Parathyroid adenoma (tissue), 2 donors: ENCODE data around the gene ERV3-1.

ENCODE experiments used
- H2AFZ ChIP-seq: fragments of 300-600 bp; sonication (generic); one replicate; pipeline ENCODE4 v1.7.0; 2017; ENCODE audit warnings: antibody characterized with exemption, mild to moderate bottlenecking
- H3K27ac ChIP-seq: fragments of 300-600 bp; sonication (generic); one replicate; pipeline ENCODE4 v1.7.0; 2017
- H3K27me3 ChIP-seq: fragments of 300-600 bp; sonication (generic); one replicate; pipeline ENCODE4 v1.7.0; 2017; ENCODE audit warnings: low read length; ENCODE audit not compliant: control insufficient read depth, insufficient read depth
- H3K36me3 ChIP-seq: fragments of 300-600 bp; sonication (generic); one replicate; pipeline ENCODE4 v1.7.0; 2017; ENCODE audit warnings: low read length; ENCODE audit not compliant: control insufficient read depth, insufficient read depth
- H3K4me1 ChIP-seq: fragments of 300-600 bp; sonication (generic); one replicate; pipeline ENCODE4 v1.7.0; 2017; ENCODE audit warnings: control low read depth
- H3K4me2 ChIP-seq: fragments of 300-600 bp; sonication (generic); one replicate; pipeline ENCODE4 v1.7.0; 2017; ENCODE audit warnings: low read length
- H3K4me3 ChIP-seq: fragments of 300-600 bp; sonication (generic); one replicate; pipeline ENCODE4 v1.7.0; 2017; ENCODE audit warnings: low read depth, low read length
- H3K79me2 ChIP-seq: fragments of 300-600 bp; sonication (generic); one replicate; pipeline ENCODE4 v1.7.0; 2017; ENCODE audit warnings: control low read depth
- H3K9ac ChIP-seq: fragments of 300-600 bp; sonication (generic); one replicate; pipeline ENCODE4 v1.7.0; 2017; ENCODE audit warnings: mild to moderate bottlenecking
- H3K9me3 ChIP-seq: fragments of 300-600 bp; sonication (generic); one replicate; pipeline ENCODE4 v1.7.0; 2017; ENCODE audit warnings: low read length; ENCODE audit not compliant: control insufficient read depth
- CTCF ChIP-seq: fragments of 300-600 bp; sonication (generic); IDR thresholded peaks from one replicate; pipeline ENCODE4 v1.7.0; 2017; ENCODE audit warnings: antibody characterized with exemption, mild to moderate bottlenecking
- donor health status: primary hyperparathyroidism.

Gene ERV3-1

GRCh38 chr7:64998865-64999164 is 7.7 kb downstream of the ERV3-1 start:
- Histone ChIP-seq H3K36me3 (no peaks in the 10 kb centered on the region), H2AFZ (no peak overlapping the region), H3K27me3 (no peaks in the 10 kb centered on the region), H3K4me1 (peaks cover 21% of the 10 kb centered on the region), H3K79me2 (peaks cover 13% of the 10 kb centered on the region), H3K9ac (no peak overlapping the region), H3K4me2 (no peak overlapping the region), H3K4me3 (no peak overlapping the region), H3K9me3 (no peaks in the 10 kb centered on the region), H3K27ac (peak overlapping the region; percentile 85)
- no peak for TF ChIP-seq CTCF

DNA sequence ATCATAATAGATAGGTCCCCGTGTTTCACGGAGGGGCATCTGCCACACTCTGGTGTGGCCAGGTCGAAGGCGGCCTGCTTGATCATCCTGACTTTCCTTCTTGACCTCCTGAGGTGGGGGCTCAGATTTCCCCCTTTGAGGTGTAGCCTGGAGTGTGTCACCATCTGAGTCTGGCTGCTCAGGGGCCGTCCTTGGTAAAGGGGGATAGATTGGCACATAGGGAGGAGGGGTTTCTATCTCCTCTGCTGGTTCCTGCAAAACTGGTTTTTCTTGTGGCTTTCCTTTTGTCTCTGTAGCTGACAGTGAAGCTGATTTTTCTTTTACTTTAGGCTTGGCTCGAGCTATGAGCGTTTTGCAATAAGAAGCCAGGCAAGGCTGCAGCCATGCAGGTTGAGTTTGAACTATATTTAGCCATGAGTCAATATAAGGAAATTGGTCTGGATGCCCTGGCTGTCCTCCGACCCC is 8.5 kb downstream of the ERV3-1 start:
- H3K4me2 ChIP-seq, result no peak overlapping the region
- H3K79me2 ChIP-seq, result peaks cover 9% of the 10 kb centered on the region
- peak overlapping the region; percentile 85 for H3K27ac ChIP-seq
- no peaks in the 10 kb centered on the region for H3K27me3 ChIP-seq
- no peak overlapping the region for H3K4me3 ChIP-seq
- no peak overlapping the region for H2AFZ ChIP-seq
- no peak overlapping the region for H3K9ac ChIP-seq
- H3K36me3 ChIP-seq, result no peaks in the 10 kb centered on the region
- H3K4me1 ChIP-seq, result peaks cover 21% of the 10 kb centered on the region
- no peaks in the 10 kb centered on the region for H3K9me3 ChIP-seq
- no peak for TF ChIP-seq CTCF

DNA sequence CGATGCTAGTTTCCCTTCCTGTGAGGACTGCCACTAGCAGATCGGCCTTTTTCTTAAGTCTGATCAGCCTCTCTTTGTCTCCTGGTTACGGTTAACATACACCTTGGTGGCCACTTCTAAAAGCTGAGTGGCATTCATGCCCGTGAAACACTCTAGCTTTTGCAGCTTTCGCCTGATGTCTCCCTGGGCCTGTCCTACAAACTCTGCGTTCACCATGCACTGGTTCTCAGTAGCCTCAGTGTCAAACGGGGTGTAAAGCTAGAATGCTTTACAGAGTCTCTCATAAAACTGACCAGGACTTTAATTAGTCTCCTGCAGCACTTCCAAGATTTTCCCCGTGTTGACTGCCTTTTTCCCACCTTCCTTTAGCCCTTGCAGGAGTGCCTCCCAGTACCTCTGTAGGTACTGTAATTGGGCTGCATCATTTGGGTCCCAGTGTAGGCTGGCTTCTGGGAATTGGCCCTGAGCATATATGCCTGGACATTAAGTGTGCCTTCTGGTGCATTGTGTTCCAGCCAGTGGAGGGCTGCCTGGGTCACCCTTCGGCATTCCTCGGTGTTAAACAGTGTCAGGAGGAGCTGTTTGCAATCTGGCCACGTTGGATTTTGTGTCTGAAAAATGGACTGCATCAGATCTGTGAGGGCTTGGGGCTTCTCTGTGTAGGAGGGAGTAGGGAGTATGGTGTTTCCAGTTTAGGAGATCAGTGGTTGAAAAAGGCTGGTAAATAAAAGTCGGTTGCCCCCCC is 9.2 kb downstream of the ERV3-1 start:
- Histone ChIP-seq H2AFZ (no peak overlapping the region), H3K4me3 (no peak overlapping the region)

DNA sequence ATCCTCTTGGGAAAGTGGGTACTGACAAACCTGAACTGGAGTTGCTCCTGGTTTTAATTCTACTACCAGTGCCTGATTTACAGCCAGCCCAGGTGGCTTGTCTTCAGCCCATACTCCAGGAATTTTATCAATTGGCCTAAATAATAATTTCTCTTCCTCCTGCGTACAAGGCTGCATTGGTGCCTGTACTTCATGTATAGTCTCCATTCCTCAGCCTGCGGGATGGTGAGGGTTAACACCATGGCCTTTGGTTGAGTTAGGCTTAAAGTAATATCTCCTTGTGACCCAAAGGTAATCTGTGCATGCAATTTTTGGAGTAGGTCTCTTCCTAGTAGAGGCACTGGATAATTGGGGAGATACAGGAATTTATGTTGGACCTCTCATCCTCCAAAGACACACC is 10.2 kb downstream of the ERV3-1 start:
- no peak overlapping the region for H3K9ac ChIP-seq
- no peaks in the 10 kb centered on the region for H3K27me3 ChIP-seq
- H3K27ac ChIP-seq, result peak overlapping the region; percentile 85
- H3K4me2 ChIP-seq, result no peak overlapping the region
- H3K4me1 ChIP-seq, result peaks cover 17% of the 10 kb centered on the region
- H3K4me3 ChIP-seq, result no peak overlapping the region
- peaks cover 11% of the 10 kb centered on the region for H3K79me2 ChIP-seq
- no peak overlapping the region for H2AFZ ChIP-seq
- no peak for TF ChIP-seq CTCF
- no peaks in the 10 kb centered on the region for H3K9me3 ChIP-seq
- H3K36me3 ChIP-seq, result no peaks in the 10 kb centered on the region

More for the DNA sequence above, 9.2 kb downstream of the ERV3-1 start:
- no peaks in the 10 kb centered on the region for H3K36me3 ChIP-seq
- no peaks in the 10 kb centered on the region for H3K9me3 ChIP-seq
- TF ChIP-seq CTCF, result no peak
- H3K27ac ChIP-seq, result peak overlapping the region; percentile 85
- peaks cover 21% of the 10 kb centered on the region for H3K4me1 ChIP-seq
- no peak overlapping the region for H3K4me2 ChIP-seq
- H3K79me2 ChIP-seq, result peaks cover 9% of the 10 kb centered on the region
- H3K27me3 ChIP-seq, result no peaks in the 10 kb centered on the region
- no peak overlapping the region for H3K9ac ChIP-seq

DNA sequence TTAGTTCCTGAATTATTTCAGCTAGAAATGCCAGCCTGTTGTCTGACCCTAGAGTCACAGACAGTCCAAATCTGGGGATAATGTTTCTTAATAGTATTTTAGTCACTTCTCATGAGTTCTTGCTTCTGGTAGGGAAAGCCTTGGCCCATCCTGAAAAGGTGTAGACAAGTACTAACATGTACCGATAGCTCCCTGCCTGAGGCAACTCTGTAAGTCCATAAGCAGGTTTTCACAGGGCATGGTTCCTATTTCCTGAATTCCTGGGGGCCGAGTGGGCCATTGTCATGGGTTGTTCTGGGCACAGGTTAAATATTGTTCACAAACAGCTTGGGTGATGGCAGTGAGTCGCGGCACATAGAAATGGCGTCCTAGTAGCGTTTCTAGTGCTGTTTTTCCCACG is 12.6 kb downstream of the ERV3-1 start:
- Histone ChIP-seq H3K4me3 (no peak overlapping the region), H3K4me2 (no peak overlapping the region), H3K27me3 (no peaks in the 10 kb centered on the region), H3K9me3 (no peaks in the 10 kb centered on the region), H3K9ac (no peak overlapping the region), H3K4me1 (peaks cover 9% of the 10 kb centered on the region), H3K79me2 (peaks cover 11% of the 10 kb centered on the region), H3K36me3 (no peaks in the 10 kb centered on the region), H3K27ac (no peak overlapping the region), H2AFZ (no peak overlapping the region)
- TF ChIP-seq CTCF, result no peak
